SH-SY5Y (cell line): ENCODE data around the gene TMEM33.

ENCODE experiments used
- GATA2 ChIP-seq: IDR thresholded peaks from 2 replicates; pipeline ENCODE4 v1.6.1; 2011; ENCODE audit warnings: mild to moderate bottlenecking, low read depth, low read length
- GATA3 ChIP-seq: IDR thresholded peaks from 2 replicates; pipeline ENCODE4 v1.6.1; 2011; ENCODE audit warnings: low read depth, mild to moderate bottlenecking, low read length, moderate library complexity

Gene TMEM33

GRCh38 chr4:42008011-42008786 is 73.0 kb downstream of the TMEM33 start:
- TF ChIP-seq GATA2 (no peak), GATA3 (no peak)
